Dermis blood vessel endothelial cell (primary cell): Measurements from ENCODE around the gene FASN. TPM values are rescaled to one million over a fixed set of nuclear protein-coding genes. Genes with fewer than 3 reads are reported as not detected.

Source experiments
- DNase-seq: peaks from one replicate; pipeline ENCODE4 v3.0.0; 2010
- total RNA-seq: library from RNA; depleted of rRNA; stranded (reverse); fragments of >200 nt; gene quantifications from 2 replicates; pipeline ENCODE4 v1.2.3, GENCODE V29; 2014

Gene FASN
- total RNA-seq, 1 donor from 2014 or later = 51.1 TPM

DNA sequence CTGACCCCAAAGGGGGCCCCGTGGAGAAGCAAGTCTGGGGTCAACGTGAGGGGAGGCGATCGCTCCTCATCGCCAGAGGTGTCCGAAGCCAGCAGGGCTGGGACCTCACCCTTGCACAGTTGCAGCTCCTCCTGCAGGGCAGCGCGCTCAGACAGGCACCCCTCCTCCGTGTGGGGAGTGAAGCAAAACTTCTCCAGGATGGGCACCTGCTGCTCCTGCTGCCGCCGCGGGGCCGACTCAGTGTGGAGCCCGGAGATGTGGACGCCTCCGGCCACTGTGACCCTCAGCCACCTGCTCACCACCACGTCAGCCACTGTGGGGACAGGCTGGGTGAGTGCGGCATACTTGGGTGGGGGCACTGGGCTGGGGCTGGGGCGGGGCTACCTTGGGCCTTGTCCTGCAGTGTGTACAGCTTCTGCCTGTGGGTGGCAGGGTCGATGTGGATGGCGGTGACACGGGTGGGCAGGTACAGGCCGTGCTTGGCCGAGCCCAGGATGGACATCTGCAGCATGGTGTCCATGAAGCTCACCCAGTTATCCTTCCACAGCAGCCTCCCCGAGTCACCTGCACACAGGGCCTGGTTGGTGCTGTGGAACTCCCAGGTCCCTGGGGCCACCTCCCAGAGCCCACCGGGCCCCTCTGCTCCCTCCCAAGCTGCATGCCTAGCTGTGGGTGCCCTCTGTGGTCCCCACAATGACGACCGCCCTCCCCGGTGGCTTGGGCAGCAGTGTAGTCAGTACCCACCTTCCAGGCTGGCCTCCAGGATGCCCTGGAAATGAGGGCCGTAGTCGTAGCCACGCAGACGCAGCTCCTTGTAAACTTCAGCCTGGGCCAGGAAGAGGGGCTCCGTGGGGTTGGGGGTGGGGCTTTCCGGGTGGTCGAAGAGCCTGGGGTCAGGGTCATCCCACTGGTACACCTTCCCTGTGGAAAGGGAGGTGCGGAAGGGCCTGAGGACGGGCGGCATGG, 10.8 kb downstream of the FASN start:
- DNase-seq = no peak

GRCh38 chr17:82085931-82086764, 11.9 kb downstream of the FASN start:
- DNase-seq = no peak

DNA sequence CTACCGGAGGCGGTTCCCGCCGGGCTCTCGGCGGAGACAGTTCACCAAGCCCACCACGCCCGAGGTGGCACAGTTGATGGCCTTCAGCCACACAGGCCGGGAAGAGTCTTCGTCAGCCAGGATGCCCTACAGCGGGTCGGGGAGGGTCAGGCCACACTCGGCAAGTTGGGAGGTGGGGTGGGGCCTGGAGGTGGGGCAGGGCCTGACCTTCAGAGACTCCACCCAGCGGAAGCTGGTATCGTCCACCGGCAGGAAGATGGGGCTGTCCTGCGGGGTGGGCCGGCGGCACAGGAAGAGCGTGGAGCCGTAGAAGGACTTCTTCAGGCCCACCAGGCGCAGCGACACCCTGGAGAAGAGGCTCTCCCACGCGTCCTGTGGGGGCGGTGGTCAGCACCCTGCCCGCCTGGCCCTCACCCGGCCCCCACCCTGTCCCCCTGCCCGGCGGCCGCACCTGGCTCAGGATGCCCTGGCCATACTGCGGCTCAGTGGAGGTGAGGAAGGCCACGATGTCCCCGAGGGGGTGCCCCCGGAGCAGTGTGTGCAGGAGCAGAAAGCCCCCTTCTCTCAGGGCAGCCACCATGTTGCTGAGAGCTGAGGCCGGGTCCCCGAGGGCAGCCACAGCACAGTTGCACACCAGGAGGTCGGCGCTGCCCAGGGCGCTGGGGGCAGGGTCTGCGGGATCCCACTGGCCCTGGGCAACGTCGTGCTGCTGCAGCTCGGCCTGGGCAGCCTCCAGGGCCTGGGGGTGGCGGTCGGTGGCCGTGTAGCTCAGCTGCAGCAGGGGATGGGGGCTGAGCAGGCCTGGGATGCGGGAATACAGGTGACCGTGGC, 12.8 kb downstream of the FASN start:
- DNase-seq = no peak

DNA sequence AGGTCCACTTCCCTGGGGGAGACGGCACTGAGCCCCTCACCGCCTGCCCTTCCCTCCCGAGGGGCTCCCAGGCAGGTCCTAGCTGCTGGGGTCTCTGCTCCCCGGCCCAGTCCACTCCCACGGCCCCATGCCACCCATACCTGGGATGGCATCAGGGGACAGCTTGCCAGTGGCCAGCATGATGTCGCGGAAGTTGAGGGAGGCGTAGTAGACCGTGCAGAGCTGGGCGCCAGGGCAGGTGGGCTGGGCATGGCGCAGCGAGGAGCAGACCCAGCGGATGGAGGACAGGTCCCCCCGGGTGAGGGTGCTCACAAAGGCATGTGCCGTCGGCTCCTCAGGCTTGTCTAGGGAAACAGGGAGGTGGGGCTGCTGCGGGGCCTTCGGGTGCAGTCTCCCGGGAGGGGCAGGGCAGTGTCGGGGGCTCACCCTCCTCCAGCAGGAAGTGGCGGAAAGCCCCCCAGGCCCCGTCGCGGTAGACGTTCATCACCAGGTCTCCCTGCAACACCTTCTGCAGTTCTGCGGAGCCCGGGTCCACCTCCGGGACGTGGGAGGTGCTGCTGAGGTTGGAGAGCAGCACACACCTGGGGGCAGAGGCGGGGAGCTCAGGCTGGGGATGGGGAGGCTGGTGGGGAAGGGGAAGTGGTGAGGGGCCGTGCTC, 13.5 kb downstream of the FASN start:
- no peak for DNase-seq

DNA sequence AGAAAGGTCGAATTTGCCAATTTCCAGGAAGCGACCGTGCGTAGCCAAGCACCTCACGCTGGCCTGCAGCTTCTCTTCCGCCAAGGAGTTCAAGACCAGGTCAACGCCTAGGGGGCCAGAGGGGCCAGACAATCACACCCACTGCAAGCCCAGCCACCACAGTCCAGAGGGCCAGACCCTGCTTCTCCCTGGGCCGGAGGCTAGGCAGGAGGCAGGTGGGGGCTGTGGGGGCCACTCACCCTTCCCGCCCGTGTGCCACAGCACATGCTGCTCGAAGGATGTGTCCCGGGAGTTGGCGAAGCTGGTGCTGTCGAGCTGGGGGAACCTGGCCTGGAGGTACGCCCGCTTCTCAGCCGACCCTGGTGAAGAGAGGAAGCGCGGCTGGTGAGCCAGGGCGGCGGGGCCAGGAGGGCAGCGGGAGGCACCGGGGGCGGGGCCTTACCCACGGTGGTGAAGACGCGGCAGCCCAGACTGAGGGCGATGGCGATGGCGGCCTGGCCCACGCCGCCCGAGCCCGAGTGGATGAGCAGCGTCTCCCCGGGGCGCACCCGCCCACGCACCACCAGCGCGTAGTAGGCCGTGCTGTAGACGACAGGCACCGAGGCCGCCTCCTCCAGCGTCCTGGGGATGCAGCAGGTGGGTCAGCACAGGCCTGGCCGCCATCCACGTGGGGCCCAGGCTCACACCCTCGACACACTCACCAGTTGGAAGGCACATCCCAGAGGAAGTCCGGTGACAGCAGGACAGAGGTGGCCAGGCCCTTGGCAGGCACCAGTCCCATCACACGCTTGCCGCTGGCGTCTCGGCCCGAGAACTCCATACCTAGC, 14.3 kb downstream of the FASN start:
- DNase-seq = no peak

DNA sequence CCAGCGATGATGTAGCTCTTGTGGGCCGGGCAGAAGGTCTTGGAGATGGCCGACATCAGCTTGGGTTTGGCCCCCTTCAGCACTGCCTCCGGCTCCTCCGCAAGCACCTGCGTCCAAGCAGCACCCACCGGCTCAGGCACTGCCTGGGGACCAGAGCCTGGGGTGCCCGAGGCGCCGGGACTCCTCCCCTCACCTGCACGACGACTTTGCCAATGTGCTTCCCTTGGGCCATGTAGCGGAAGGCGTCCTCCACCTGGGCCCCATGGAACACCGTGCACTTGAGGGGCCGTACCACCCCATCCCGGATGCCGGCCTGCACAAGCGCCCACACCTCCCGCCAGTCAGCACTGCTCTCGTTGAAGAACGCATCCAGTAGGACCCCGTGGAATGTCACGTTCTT, 15.0 kb downstream of the FASN start:
- no peak for DNase-seq

- no peak for DNase-seq
Observed at GRCh38 chr17:82082456-82082855, 15.6 kb downstream of the FASN start.

- no peak for DNase-seq
Observed at GRCh38 chr17:82081966-82082365, 16.1 kb downstream of the FASN start.

DNA sequence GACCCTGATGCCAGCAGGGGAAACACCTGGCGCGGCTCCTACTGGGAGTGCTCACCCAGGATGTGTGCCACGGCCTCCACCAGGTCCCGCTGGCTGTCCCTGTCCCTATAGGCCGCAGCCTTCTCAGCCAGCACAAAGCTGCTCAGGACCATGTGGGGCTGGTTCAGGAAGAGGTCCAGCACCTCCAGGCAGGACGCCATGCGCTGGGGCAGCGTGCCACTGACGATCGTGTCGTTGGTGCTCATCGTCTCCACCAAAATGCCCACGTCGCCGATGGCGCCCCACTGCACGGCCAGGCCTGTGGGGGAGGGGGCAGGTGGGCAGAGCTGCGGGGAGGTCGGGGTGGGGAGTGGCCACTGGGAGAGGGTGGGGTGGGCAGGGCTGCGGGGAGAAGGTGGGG, 16.5 kb downstream of the FASN start:
- DNase-seq = no peak

GRCh38 chr17:82080789-82081464, 17.1 kb downstream of the FASN start:
- no peak for DNase-seq

GRCh38 chr17:82080048-82080788, 17.8 kb downstream of the FASN start:
- no peak for DNase-seq

DNA sequence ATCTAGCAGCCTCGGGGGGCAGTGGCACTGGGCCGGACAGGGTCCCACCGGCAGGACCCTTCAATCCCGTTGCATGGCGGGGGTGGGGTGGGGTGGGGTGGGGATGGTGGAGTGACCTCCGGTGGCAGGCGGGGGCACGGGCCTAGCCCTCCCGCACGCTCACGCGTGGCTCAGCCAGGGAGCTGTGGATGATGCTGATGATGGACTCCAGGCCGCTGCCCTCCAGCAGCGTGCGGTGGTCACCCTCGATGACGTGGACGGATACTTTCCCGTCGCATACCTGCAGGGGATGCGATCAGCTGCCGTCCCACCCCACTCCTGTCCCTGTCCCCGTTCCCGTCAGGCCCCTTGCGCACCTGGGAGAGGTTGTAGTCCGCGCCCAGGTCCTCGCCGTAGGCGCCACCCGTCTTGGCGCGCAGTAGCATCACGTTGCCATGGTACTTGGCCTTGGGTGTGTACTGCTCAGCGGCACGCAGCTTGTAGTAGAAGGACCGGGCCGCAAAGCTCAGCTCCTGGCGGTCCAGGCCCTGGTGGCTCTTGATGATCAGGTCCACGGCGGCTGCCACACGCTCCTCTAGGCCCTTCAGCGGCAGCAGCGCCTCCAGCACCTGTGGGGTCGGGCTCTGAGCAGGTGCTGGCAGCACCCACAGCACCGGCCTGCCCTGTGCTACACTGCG, 18.9 kb downstream of the FASN start:
- DNase-seq = no peak

- DNase-seq = no peak
Observed at GRCh38 chr17:82078433-82078832, 19.6 kb downstream of the FASN start.

DNA sequence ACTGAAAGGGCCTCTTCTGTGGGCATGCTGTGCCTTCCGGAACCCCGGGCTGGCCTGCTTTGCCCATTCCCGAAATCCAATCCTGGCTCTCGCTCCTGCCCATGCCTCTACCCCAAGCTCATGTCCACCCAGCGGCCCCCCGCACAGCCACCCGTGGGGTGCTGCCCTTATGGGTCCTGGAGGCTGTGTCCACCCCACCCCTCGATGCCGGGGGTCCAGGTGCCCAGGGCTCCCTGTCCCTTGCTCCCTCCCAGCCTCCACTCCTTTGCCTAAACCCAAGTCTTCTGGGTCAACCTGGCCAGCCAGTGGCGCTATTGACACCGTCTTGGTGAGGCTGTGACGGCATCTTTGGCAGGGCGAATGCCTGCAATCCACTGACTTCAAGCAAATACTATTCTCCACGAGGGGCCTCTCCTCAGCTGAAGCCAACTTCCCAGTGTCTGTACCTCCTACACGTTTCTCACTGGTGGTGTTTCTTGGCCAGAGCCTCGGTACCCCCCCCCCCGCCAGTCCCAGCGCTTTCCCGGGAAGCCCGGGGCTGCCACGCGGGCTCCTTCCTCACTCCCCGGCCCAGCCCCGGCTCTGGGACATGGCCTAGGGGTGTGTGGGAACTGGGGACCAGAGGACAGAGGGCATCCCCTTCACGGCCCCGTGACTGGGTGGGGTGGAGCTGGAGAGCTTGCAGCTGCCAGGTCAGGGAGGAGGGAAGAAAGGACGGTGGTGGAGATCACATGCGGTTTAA, 20.2 kb downstream of the FASN start:
- DNase-seq = no peak

- DNase-seq = no peak
Observed at GRCh38 chr17:82076785-82077591, 21.0 kb downstream of the FASN start.

DNA sequence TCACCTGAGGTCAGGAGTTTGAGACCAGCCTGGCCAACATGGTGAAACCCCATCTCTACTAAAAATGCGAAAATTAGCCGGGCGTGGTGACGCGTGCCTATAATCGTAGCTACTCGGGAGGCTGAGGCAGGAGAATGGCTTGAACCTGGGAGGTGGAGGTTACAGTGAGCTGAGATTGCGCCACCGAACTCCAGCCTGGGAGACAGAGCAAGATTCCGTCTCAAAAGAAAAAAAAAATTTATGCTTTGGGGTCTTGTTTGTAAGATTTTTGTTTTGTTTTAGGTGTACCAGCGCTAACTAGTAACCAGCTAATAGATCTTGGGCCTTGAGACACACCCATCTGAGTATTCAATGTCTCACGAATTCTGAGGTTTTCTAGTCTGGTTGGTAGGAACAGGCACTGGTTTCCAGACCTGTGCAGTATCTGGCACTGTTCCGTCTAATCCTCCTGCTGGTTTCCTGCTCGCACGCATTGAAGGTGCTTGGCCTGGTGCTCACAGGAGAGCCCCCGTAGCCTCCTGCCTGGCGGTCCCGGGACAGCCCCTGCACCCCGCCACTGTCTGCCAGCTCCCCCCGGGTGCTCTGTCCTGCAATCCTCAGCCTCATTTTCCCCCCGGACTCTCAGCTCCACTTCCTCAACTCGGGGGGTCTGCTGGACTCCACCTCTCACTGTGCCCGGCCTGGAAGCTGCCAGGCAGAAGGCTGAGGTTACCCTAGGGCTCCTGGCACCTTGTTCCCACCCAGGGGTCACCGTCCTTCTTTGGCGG, 21.8 kb downstream of the FASN start:
- no peak for DNase-seq

- no peak for DNase-seq
Observed at GRCh38 chr17:82073446-82073845, 24.6 kb downstream of the FASN start.
